Activated CD8-positive, alpha-beta memory T cell treated with anti-CD3 and anti-CD28 coated beads, Interleukin-2, amount 50 U/mL, for 4 hours (primary cell): ENCODE measurements around the gene ASB9.
"Not testable (repeated sequence)": the region's sequence is repeated elsewhere in the genome, so short reads cannot be mapped to it uniquely, and the experiment has no call there.

Experiments used
- DNase-seq: peaks from one replicate; pipeline ENCODE4 v3.0.0-alpha.2; 2020

The ASB9 gene

GRCh38 chrX:15269618-15270521 lies at the start of gene ASB9:
TSS of gene ASB9 (minus strand) at chrX:15270083. CDS start at chrX:15269874, 209 bp downstream.
- DNase-seq: no peak

GRCh38 chrX:15319075-15319474 lies 49.2 kb upstream of the ASB9 start:
- no peak for DNase-seq

GRCh38 chrX:15315509-15315908 lies 45.6 kb upstream of the ASB9 start, which contains the start of gene ASB11:
TSS of gene ASB11 (minus strand) at chrX:15315640. CDS start at chrX:15315605, 35 bp downstream.
- DNase-seq: no peak

- no peak for DNase-seq
Measured at GRCh38 chrX:15314472-15314871, 44.6 kb upstream of the ASB9 start.

- DNase-seq: no peak
Measured at GRCh38 chrX:15311119-15311518, 41.2 kb upstream of the ASB9 start.

- no peak for DNase-seq
Measured at GRCh38 chrX:15310117-15310516, 40.2 kb upstream of the ASB9 start.

- not testable (repeated sequence) for DNase-seq
Measured at GRCh38 chrX:15305899-15306298, 36.0 kb upstream of the ASB9 start.

GRCh38 chrX:15301924-15302323 lies 32.0 kb upstream of the ASB9 start:
- DNase-seq: no peak

- no peak for DNase-seq
Measured at GRCh38 chrX:15299941-15300851, 30.3 kb upstream of the ASB9 start.

GRCh38 chrX:15298780-15299179 lies 28.9 kb upstream of the ASB9 start:
- DNase-seq: no peak

GRCh38 chrX:15298201-15298600 lies 28.3 kb upstream of the ASB9 start:
- no peak for DNase-seq

GRCh38 chrX:15293451-15293850 lies 23.6 kb upstream of the ASB9 start:
- no peak for DNase-seq

GRCh38 chrX:15292861-15293260 lies 23.0 kb upstream of the ASB9 start:
- no peak for DNase-seq

GRCh38 chrX:15277604-15278003 lies 7.7 kb upstream of the ASB9 start:
- no peak for DNase-seq

- DNase-seq: no peak
Measured at GRCh38 chrX:15274946-15275345, 5.1 kb upstream of the ASB9 start.

GRCh38 chrX:15273275-15273674 lies 3.4 kb upstream of the ASB9 start:
- not testable (repeated sequence) for DNase-seq

- no peak for DNase-seq
Measured at GRCh38 chrX:15271757-15272156, 1.9 kb upstream of the ASB9 start.

- DNase-seq: no peak
Measured at GRCh38 chrX:15269120-15269519, 763 bp downstream of the ASB9 start.

GRCh38 chrX:15254852-15255251 lies 15.0 kb downstream of the ASB9 start:
- no peak for DNase-seq

- DNase-seq: no peak
Measured at GRCh38 chrX:15245896-15246295, 24.0 kb downstream of the ASB9 start.

- DNase-seq: no peak
Measured at GRCh38 chrX:15244421-15244820, 25.5 kb downstream of the ASB9 start.

- peak; percentile 36 for DNase-seq
Measured at GRCh38 chrX:15242899-15243555, 26.9 kb downstream of the ASB9 start.

- DNase-seq: no peak
Measured at GRCh38 chrX:15241301-15241700, 28.6 kb downstream of the ASB9 start.
